Tibial nerve (tissue), 4 donors: ENCODE results near the gene AGAP9. TPM values are rescaled to one million over a fixed set of nuclear protein-coding genes. Genes with fewer than 3 reads are reported as not detected.
"Not testable (repeated sequence)": the region's sequence is repeated elsewhere in the genome, so short reads cannot be mapped to it uniquely, and the experiment has no call there.

Source experiments
- DNase-seq, 2 donors: peaks; one replicate each; pipeline ENCODE4 v3.0.0-alpha.2; 2019; ENCODE audit warnings: low spot score in 2 of 2
- H3K27ac ChIP-seq, 4 donors: fragments of 200-600 bp; sonication (generic) in 3 of 4; one replicate each; pipeline ENCODE4 v1.5.1; 2017 to 2019; ENCODE audit warnings: mild to moderate bottlenecking in 1 of 4
- H3K27me3 ChIP-seq, 2 donors: fragments of 200-600 bp; sonication (generic) in 1 of 2; one replicate each; pipeline versions ENCODE4 v1.5.1 to v1.6.0; 2017 to 2019
- H3K36me3 ChIP-seq, 3 donors: fragments of 200-600 bp; sonication (generic); one replicate each; pipeline ENCODE4 v1.5.1; 2018 to 2019
- H3K4me1 ChIP-seq, 4 donors: fragments of 200-600 bp; sonication (generic) in 3 of 4; one replicate each; pipeline ENCODE4 v1.5.1; 2017 to 2019
- H3K4me3 ChIP-seq, 4 donors: fragments of 200-600 bp; sonication (generic) in 3 of 4; one replicate each; pipeline ENCODE4 v1.5.1; 2017 to 2019; ENCODE audit warnings: mild to moderate bottlenecking in 1 of 4, moderate library complexity in 1 of 4
- H3K9me3 ChIP-seq, 4 donors: fragments of 200-600 bp; sonication (generic) in 3 of 4; one replicate each; pipeline ENCODE4 v1.5.1; 2017 to 2019
- CTCF ChIP-seq, 5 experiments: fragments of 200-600 bp in 3 of 5; fragments of 450-650 bp in 2 of 5; sonication (generic) in 3 of 5; IDR thresholded peaks; one replicate each; pipeline ENCODE4 v1.5.1; 2016 to 2019; ENCODE audit warnings: antibody characterized with exemption in 5 of 5, mild to moderate bottlenecking in 3 of 5, moderate library complexity in 2 of 5
- EP300 ChIP-seq, 2 donors: sonication (generic); formaldehyde crosslinking; IDR thresholded peaks; one replicate each; pipeline ENCODE4 v1.6.1; 2017; ENCODE audit warnings: antibody characterized with exemption in 2 of 2, mild to moderate bottlenecking in 1 of 2
- POLR2A ChIP-seq, 2 donors: fragments of 450-650 bp; IDR thresholded peaks; one replicate each; pipeline ENCODE4 v1.6.1; 2017; ENCODE audit warnings: antibody characterized with exemption in 2 of 2, mild to moderate bottlenecking in 2 of 2, moderate library complexity in 2 of 2
- WGBS, 2 donors: methylation state at CpG; one replicate each; pipeline ENCODE4 v1.1.5; 2018; 5-methylcytosine and 5-hydroxymethylcytosine counted together
- total RNA-seq, 4 donors: library from RNA; depleted of rRNA; stranded (reverse); fragments of >200 nt; gene quantifications; one replicate each; pipeline ENCODE4 v1.1.0, GENCODE V29; 2016

Gene AGAP9
- total RNA-seq, 4 donors from 2014 or later = 3.3 to 26.7 (median 11.9) TPM

GRCh38 chr10:47456079-47456785 lies 67.2 kb downstream of the AGAP9 start:
- Histone ChIP-seq H3K9me3 (no peaks in the 10 kb centered on the region), H3K27me3 (no peaks in the 10 kb centered on the region), H3K4me3 (no peak overlapping the region), H3K4me1 (no peaks in the 10 kb centered on the region), H3K36me3 (no peaks in the 10 kb centered on the region), H3K27ac (no peak overlapping the region)
- DNase-seq = no peak
- 52 to 56% methylated on average over 6 to 8 of the region's 8 CpGs for WGBS, 2 donors
- TF ChIP-seq POLR2A (IDR thresholded peaks at IDR 0.05) = no peak
- no peak for TF ChIP-seq EP300 (IDR thresholded peaks at IDR 0.05)
- TF ChIP-seq CTCF (IDR thresholded peaks at IDR 0.05) = no peak

- not testable (repeated sequence) for H3K9me3 ChIP-seq, H3K27ac ChIP-seq, H3K36me3 ChIP-seq, H3K27me3 ChIP-seq, H3K4me1 ChIP-seq, H3K4me3 ChIP-seq, DNase-seq
- 75 to 84% methylated on average over 9 of the region's 9 CpGs for WGBS, 2 donors
These were observed 67.9 kb downstream of the AGAP9 start for GRCh38 chr10:47455350-47456078.

- no peaks in the 10 kb centered on the region for H3K27me3 ChIP-seq
- no peaks in the 10 kb centered on the region for H3K36me3 ChIP-seq
- no peak overlapping the region for H3K4me3 ChIP-seq
- H3K9me3 ChIP-seq = no peaks in the 10 kb centered on the region
- H3K4me1 ChIP-seq = no peaks in the 10 kb centered on the region
- DNase-seq = no peak
- H3K27ac ChIP-seq = no peak overlapping the region
- 83 to 87% methylated on average over 3 of the region's 3 CpGs for WGBS, 2 donors
- no peak for TF ChIP-seq POLR2A (IDR thresholded peaks at IDR 0.05)
- TF ChIP-seq CTCF (IDR thresholded peaks at IDR 0.05) = no peak
- no peak for TF ChIP-seq EP300 (IDR thresholded peaks at IDR 0.05)
These were observed 68.7 kb downstream of the AGAP9 start for GRCh38 chr10:47454780-47455058.

- Histone ChIP-seq H3K27me3 (no peaks in the 10 kb centered on the region), H3K9me3 (no peaks in the 10 kb centered on the region), H3K27ac (no peak overlapping the region), H3K36me3 (no peaks in the 10 kb centered on the region), H3K4me3 (no peak overlapping the region), H3K4me1 (no peaks in the 10 kb centered on the region)
- DNase-seq = no peak
- 72 to 74% methylated on average over 8 to 9 of the region's 10 CpGs for WGBS, 2 donors
- TF ChIP-seq CTCF (IDR thresholded peaks at IDR 0.05) = no peak
These were observed 69.2 kb downstream of the AGAP9 start for GRCh38 chr10:47454008-47454779.

GRCh38 chr10:47453141-47454007 lies 70.1 kb downstream of the AGAP9 start:
- Histone ChIP-seq H3K9me3 (no peaks in the 10 kb centered on the region), H3K4me3 (no peak overlapping the region), H3K27me3 (no peaks in the 10 kb centered on the region), H3K36me3 (no peaks in the 10 kb centered on the region), H3K27ac (no peak overlapping the region), H3K4me1 (no peaks in the 10 kb centered on the region)
- 60 to 78% methylated on average over 7 of the region's 7 CpGs for WGBS, 2 donors
- no peak for TF ChIP-seq POLR2A (IDR thresholded peaks at IDR 0.05)
- DNase-seq = no peak
